GM19463 (cell line): ENCODE measurements around the gene ALPI.

Experiments used
- ATAC-seq: cut with Tn5 transposase; IDR thresholded peaks from one replicate; pipeline ENCODE4 v1.9.1; 2021; ENCODE audit warnings: mild to moderate bottlenecking, moderate library complexity; ENCODE audit not compliant: unreplicated experiment

Gene ALPI

DNA sequence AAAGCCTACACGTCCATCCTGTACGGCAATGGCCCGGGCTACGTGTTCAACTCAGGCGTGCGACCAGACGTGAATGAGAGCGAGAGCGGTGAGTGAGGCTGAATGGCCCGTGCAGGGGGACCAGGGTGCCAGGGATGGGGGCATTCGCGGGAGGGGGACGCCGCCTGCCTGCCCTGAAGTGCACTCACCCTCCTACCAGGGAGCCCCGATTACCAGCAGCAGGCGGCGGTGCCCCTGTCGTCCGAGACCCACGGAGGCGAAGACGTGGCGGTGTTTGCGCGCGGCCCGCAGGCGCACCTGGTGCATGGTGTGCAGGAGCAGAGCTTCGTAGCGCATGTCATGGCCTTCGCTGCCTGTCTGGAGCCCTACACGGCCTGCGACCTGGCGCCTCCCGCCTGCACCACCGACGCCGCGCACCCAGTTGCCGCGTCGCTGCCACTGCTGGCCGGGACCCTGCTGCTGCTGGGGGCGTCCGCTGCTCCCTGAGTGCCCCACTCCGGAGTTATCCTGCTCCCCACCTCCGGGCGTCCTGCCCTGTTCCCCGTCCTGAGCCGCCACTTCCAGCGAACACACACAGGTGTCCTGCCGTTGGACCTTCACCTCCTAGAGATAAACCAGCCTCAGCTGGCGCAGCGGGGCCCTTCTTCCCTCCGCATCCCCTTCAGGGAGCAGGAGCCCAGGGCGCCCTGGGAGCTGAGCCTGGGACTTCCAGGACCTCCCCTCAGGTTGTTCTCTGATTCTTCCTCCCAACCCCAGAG is 2.9 kb downstream of the ALPI start:
- no peak for ATAC-seq

DNA sequence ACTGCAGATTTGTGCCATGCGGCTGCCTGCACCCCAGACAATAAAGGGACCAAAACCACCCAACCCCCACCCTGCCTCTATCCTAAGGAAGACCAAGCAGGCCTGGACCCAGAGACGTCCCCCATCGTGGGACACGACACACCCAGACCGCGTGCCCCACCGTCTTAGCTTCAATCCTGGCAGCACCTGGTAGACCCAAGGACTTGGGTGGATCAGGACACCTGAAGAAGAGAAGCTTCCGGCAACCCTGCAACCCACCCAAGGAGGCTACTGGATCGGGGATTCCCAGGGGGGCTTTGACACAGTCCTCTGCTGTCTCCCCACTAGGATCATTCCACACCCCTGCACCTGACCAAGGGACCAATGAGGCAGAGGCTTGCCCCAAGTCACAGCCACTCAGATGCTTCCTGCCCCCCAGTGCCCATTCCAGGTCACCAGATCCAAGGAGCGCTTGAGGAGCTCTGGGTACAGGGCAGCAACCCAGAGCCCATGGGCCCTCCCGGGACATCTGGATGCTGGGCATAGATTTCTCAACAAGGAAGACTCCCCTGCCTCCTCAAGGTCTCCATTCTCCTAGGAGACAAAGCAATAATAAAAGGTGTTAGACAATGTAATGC is 3.6 kb downstream of the ALPI start:
- no peak for ATAC-seq

DNA sequence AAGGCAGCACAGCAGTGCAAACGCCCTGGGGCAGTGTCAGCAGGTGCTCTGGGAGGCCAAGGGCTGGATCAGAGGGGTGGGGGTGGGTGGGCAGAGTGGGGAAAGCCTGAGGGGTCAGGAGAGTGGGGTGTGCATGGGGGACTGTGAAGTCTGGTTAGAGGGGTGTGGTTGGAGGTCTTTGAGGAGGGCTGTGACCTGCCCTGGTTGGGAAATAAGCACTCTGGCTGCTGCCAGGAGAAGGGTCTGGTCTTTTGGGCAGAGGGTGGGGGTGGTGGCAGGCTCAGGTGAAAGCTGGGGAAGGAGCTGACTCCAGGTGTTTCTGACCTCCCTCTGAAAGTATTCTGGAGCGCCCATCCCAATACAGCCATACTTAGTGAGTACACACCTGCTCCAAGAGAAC is 4.2 kb downstream of the ALPI start:
- ATAC-seq: no peak

DNA sequence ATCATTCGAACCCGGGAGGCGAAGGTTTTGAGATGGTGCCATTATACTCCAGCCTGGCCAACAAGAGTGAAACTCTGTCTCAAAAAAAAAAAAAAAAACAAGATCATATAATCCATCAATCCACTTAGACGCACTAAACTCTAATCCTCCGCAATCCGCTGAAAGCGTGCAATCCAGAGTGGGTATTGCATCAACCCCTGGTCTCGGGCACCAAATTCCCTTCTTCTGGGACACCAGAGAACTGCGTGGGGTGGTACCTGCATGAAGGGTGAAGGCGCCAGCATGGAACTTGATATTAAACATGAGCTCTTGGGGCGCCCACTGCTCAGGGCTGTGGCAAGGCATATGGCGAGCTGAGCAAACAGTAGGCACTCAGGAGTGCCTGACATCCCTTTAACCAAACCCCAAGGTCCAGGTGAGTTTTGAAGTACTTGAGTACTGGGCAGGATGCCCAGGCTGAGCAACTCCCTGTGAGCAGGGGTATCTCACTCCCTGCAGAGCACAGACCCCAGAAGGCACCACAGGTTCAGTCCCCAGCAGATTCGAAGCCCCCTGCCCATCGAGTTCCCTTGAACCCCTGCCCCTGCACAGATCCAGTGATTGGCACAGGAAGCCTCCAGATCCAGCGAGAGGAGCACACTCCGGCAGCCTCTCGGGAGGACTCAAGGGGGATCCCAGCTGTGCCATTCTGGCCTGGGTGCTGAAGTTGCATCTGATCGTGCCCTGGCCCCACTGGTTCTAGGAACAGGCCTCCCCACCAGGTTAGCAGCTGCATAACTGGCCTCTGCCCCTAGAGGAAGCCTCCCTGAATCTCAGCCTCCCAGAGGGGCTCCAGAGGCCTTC is 8.0 kb downstream of the ALPI start:
- no peak for ATAC-seq

DNA sequence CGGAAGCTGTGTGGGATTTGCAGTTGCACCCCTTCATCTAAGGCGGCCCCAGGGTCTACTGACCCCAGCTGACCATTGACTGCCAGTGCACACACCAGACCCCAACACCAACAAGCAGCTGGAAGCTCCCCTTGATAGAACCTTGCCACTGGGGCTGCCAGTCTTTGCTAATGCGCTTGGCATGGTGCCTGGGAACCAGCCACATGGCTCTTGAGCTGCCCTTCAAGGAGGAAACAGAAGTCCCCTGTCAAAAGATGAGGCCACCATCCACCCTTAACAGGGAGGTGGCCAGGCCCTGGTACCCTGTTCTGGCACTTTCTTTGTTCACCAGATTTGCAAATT is 8.6 kb downstream of the ALPI start:
- ATAC-seq: no peak

DNA sequence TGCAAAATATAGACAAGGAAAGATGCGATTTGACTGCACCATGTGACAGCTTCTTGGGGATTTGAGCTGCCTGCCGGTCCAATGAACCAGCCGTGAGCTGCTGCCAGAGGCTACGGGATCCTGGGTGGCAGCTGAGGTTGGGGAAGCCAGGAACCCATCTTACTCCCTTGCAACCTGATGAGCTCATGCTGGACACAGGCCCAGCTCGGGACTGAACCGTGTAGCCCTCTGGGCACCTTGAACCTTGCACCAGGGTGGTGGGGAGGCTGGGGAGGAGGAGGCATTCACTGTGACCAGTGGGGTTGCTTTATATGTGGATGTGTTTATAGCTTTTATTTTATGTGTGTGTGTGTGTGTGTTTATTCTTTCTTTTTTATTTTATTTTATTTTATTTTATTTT is 9.1 kb downstream of the ALPI start:
- no peak for ATAC-seq

DNA sequence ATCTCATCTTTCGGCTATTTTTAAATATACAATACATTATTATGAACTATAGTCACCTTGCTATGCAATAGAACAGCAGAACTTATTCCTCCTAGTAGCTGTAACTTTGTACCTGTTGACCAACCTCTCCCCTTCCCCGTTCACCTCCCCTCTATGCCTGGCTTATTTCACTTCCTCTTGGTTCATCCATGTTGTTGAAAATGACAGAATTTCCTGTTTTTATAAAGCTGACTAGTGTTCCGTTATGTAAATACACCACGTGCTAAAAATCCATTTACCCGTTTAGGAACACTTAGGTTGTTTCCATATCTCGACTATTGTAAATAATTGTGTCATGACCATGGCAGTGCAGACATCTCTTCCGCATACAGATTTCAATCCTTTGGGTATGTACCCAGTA is 10.3 kb downstream of the ALPI start:
- no peak for ATAC-seq

DNA sequence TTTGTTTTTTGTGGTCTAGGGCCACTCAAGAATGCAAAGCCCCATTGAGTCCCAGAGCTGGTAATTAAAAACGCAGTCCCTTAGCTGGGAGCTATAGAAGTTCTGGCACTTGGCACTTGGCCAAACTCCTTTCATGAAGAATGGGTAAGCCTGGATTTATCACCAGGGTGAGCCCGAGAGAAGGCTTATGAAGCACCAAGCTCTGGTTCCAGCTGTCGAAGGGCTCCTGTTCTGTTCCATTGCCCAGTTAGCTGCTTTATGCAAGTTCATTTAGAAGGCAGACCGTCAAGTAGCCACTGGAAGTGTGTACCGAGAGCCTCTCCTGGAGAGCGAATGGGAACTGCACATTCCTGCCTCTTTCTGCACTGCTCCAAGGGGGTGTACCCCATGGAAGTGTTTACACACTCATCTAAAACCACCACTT is 17.5 kb downstream of the ALPI start:
- ATAC-seq: no peak

DNA sequence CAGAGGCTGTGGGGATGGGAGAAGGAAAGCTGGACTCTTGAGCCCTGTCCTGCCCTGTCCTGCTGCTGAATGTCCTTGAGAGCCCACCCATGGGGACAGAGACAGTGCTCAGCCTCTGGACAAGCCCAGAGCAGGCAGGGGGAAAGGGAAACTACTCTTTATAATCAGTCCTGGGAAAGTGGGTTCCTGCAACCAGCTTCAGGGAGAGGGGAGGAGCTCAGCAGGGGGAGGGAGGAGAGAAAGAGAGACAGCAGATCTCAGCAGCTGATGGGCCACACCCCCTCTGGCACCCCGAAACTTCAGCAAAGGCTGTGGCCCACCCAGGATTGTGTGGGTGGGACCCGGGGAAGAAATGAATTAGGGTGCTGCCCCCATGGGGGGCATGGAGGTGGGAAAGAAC is 20.1 kb downstream of the ALPI start:
- no peak for ATAC-seq

DNA sequence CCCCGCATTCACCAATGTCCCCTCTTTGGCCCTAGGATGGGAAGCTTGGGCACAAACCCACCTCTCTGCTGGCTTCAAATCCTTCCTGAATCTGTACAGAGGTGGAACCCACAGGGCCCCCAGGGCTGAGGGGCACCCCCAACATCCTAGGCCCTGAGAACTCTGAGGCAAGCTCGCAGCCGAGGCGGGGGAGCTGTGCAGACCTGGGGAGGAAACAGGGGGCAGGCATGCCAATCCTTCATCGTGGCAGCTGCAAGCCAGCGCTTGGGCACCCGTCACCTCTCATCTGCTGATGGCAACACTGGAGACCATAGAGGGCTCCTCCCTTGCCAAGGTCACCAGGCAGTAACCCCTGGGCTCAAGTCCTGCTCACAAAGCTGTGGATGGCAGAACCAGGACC is 20.8 kb downstream of the ALPI start:
- no peak for ATAC-seq

DNA sequence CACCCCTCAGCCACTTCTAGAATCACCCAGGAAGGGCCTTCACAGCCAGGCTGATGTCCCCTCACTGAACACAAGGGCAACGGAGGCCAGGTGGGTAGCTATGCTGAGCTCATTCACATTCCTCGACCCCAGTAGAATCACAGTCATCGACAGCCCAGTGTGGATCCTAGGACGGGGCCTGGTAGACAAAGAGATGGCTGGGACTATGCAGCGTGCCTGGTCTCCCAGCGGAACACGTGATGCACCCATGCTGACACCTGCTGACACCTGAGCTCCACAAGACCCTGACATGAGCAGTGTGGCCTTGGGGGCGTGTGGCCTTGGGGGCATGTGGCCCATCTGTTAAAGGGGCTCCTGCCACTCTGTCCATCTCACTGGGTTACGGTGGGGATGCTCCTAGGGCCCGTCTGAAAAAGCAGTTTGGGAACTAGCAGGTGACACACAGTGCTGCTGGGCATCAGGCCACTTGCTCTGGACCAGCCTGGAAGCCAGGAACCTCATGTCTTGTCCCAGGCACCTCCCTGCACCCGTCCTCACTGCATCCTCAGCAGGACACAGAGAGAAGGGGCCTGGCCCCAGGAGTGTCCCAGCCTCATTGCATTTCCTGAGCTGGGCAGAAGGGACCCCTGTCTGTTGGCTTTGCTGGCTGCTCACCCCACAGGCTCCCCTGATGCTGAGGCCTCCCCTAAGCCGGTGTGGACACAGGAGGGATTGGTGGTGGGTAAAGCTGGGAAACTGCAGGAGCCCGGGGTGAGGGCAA is 22.0 kb downstream of the ALPI start:
- no peak for ATAC-seq

DNA sequence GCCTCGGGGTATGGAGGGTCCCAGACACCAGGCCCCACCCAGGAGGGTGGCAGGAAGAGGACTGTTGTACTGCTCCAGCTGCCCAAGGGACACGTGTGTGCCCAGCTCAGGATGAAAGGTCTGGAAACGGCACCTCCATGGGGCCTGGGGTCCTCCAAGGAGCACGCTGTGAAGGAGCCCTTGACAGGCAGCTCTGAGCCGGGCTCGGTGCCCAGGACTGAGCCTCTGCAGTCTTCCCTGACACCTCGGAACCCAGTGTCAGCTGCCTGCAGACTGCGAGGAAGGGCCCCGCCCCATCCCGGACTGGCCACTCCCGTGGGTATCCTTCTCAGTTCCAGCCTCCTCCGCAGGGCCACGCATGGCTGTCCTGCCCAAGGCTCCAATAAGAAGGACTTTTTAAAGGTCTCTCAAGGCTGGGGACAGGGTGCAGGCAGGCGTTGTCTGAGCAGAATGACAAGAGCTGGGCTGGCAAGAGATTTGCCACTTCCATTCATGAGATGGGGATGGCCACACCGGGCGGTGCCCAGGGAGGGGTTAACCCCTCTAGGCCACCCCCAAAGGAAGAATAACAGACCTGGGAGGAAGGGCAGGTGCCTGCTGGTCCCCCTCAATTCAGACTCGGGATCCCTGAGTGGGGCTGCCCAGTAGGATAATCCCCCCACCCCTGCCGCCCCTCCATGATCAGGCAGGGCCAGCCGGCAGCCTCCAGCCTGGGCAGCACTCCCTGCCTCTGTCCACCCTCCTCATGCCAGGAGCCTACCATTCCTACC is 22.8 kb downstream of the ALPI start:
- ATAC-seq: no peak

DNA sequence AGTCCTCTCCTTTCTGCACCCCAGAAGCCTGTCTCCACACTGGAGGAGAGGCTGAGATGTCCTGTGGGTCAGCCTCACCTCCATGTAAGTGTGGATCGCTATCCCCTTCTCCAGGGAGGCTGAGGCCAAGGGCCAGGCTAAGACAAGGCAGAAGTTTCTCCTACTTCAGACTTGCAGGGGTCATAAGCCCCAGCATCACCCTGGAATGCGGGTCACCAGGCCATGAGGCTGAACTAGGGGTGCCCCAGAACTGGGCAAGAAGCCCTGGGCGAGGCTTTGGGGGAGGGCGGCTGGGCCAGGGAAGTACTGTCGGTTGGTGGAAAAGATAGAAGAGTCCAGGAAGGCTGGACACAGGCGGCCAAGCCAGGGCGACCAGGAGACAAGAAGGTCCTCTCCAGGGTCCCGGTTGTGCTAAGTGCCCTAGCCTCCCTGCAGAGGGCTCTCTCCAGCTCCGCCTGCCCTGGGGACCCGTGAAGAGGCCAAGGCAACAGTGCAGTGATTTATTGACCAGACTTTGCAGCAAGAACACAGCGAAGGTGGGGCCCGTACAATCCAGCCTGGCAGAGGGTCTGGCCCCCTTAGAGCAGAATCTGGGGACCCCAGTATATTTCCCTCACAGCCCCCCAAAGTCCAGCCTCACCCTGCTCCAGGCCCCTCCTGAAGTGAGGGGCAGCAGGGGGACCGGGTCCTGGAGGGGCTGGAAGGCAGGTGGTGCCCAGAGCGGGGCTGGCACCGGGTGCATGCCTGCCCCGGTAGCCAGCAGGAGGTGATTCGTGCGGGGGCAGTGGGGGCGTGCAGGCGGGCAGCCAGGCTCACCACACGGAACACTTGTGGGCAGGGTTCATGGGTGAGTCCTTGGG is 23.6 kb downstream of the ALPI start:
- no peak for ATAC-seq

DNA sequence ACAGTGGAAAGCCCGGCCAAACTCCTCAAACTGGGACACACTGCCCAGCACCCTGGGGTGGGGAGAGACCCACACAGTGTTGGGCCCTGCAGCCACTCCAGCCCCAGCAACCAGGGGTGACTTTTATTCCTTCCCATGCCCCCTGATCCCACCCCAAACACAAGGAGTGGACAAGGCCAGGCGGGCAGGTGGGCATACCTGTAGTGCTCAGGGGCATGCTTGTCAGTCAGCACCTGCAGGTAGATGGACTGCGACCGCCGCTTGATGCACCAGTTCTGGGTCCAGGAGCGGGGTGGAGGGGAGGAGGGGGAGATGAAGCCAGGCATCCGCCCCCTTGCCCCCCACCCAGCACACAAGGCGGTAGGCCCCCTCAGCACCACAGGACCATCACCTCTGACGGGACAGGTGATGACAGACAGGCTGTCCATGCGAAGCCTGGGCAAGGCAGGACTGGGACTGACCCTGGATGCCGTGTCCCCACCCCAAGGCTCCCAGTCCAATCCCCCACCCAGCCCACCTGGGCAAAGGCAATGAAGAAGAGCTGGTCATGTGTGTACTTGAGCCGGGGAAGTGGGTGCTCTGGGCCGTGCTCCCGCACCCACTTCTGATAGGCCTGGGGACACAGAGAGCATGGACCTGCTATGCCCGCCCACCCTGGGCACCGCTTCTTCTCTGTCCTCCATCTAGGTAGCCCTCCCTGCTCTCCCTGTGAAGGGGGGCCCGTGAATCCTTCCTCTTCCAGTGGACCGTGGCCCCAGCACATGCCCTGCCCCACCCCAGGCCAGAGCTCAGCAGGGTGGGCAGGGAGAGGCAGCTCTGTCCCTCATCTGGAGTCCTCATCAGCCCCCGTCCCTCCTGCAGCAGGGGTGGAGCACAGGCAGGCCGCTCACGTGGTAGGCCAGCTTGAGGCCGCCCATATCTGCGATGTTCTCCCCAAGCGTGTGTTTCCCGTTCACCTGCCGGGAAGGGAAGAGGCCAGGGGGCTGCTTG is 24.5 kb downstream of the ALPI start:
- no peak for ATAC-seq

DNA sequence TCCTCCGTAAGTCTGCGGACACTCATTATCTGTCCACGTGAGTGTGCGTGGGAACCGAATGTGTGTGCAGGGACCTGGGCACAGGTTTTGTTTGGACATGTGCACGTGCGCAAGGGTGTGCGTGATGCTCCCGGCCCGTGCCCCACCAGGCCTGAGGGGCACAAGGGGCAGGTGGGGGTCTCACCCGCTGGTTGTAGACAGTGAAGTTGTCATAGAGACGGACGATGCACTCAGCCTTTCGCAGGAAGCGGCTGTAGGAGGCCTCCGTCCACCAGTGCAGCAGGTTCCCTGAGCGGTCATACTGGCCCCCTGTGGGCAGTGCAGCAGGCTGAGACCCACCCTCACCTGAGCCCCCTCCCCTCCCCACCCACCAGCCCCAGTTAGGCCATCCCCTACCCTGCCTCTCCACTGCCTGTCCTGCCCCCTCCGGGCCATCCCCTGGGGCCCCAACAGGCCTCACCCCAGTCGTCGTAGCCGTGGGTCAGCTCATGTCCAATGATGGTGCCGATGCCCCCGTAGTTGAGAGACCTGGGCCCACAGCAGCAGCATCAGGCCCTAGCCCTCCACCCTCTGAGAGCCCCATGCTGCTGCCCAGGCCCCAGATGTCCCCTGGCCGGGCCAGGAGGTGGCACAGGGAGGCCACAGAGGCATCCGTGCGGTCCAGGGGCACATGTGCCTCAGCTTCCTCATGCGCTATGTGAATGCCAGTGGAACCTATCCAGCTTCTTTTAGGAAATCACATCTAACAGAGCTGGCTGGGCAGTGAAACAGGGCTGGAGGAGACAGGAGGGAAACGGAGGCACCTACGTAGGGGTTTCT is 25.6 kb downstream of the ALPI start:
- ATAC-seq: no peak

DNA sequence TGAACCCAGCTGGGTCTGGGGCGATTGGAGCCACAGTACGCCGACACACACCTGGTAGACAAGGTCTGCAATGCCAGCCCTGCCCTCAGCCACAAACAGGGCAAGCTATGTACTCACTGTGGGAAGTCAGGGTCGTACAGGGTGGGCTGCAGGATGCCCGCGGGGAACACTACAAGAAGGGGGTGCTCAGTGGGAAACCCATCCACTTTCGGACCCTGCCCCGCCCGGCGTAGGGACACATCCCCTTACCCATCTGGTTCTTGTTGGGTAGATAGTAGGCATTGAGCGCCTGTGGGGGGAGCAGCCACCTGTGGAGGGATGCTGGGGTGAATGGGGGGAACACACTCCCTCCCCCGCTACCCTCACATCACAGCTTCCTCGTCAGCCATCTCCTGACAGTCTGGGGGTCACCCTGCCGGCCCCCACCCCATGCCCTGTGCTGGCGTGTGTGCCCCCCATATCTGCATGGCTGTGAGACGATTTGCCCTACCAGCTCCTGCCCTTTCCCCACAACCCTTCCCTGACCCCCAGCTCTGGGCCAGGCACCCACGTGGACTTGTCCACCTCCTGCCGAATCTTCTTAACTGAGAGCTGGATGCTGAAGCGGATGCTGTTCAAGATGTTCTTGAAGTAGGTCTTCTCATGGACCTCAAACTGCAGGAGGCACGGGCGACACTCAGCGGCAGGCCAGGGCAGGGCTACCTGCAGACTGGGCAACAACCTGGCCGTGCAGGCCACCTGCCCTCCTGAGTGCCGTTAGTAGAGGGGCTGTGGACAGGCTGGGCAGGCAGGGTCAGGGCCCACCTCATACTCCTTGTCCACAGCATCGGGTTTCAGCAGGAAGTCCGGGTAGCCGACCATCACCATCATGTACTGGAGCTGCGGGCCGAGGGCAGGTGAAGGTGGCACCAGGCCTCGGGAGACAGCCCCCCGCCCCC is 26.6 kb downstream of the ALPI start:
- ATAC-seq: no peak
